ENCODE measurements around the gene CCDC185.

The CCDC185 gene

GRCh38 chr1:223393275-223394214 is at the start of gene CCDC185:
CCDC185 (plus strand) TSS chr1:223393415; CDS start chr1:223393476, 61 bp downstream.
- DNase-seq: no peak

GRCh38 chr1:223343692-223344091 is 49.5 kb upstream of the CCDC185 start:
- no peak for DNase-seq

- DNase-seq: no peak
These were observed 48.7 kb upstream of the CCDC185 start for GRCh38 chr1:223344491-223344890.

- DNase-seq: no peak
These were observed 47.5 kb upstream of the CCDC185 start for GRCh38 chr1:223345720-223346119.

- no peak for DNase-seq
These were observed 46.9 kb upstream of the CCDC185 start for GRCh38 chr1:223346311-223346710.

GRCh38 chr1:223347583-223347982 is 45.6 kb upstream of the CCDC185 start:
- no peak for DNase-seq

- no peak for DNase-seq
These were observed 44.8 kb upstream of the CCDC185 start for GRCh38 chr1:223348439-223348838.

GRCh38 chr1:223349241-223349640 is 44.0 kb upstream of the CCDC185 start:
- DNase-seq: no peak

GRCh38 chr1:223350361-223350908 is 42.8 kb upstream of the CCDC185 start:
- DNase-seq: no peak

- no peak for DNase-seq
These were observed 40.3 kb upstream of the CCDC185 start for GRCh38 chr1:223352944-223353343.

GRCh38 chr1:223353939-223354338 is 39.3 kb upstream of the CCDC185 start:
- no peak for DNase-seq

- DNase-seq: no peak
These were observed 37.5 kb upstream of the CCDC185 start for GRCh38 chr1:223355699-223356098.

GRCh38 chr1:223358826-223359225 is 34.4 kb upstream of the CCDC185 start:
- DNase-seq: no peak

GRCh38 chr1:223363057-223363855 is 30.0 kb upstream of the CCDC185 start:
- no peak for DNase-seq

GRCh38 chr1:223363856-223364684 is 29.1 kb upstream of the CCDC185 start, which contains the start of gene SUSD4:
SUSD4 (minus strand) TSS chr1:223364176; CDS start chr1:223363425, 751 bp downstream.
- no peak for DNase-seq

- no peak for DNase-seq
These were observed 28.4 kb upstream of the CCDC185 start for GRCh38 chr1:223364685-223365382.

GRCh38 chr1:223374064-223374610 is 19.1 kb upstream of the CCDC185 start:
- no peak for DNase-seq

GRCh38 chr1:223378754-223379153 is 14.5 kb upstream of the CCDC185 start:
- DNase-seq: no peak

- no peak for DNase-seq
These were observed 7.2 kb upstream of the CCDC185 start for GRCh38 chr1:223386013-223386412.

GRCh38 chr1:223390618-223391017 is 2.6 kb upstream of the CCDC185 start:
- no peak for DNase-seq

GRCh38 chr1:223394242-223394641 is 1.0 kb downstream of the CCDC185 start:
- DNase-seq: no peak

All from HCEC 1CT (cell line).